T-helper 1 cell (primary cell): ENCODE measurements around the gene BNIP1.

Source experiments
- DNase-seq, 5 donors: peaks; one replicate each; pipeline ENCODE4 v3.0.0-alpha.2; 2012 to 2020

The BNIP1 gene

DNA sequence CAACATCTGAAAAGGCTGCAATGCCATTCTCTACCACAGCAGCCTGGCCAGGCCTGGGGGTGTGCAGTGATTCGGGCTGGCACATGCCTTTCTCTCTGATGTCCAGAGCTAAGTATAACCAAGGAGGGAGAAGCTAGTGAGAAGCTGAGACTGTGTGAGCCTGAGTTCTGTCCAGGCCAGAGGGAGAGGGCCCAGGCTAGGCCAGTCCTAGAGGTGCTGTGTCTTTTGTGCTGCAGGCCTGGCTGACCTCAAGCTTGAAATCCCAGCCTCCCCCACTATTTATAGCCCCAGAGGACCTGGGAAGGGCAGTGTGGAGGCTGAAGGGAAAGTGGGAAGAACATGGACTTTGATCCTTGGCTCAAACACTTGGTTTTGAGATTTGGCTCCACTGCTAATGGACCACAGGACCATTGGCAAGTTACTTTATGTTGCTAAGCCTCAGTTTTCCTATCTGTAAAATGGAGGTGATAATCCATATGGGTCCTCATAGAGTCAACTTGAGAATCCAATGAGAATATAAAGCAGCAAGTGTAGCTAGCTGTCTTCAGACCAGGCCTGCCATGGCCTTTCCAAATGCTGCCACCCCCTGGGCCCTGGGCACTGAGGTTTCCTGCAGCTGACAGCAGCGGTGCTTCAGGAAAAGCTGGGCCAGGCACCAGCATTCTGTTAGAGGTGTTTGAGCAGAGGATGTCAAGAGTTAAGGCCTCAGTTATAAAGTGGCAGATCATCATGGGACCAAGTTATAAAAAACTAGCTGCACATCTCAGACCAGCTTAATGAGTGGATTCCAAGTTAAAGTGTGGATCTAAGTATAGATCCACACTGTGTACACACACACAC, 21.1 kb downstream of the BNIP1 start:
- DNase-seq, result no peak

DNA sequence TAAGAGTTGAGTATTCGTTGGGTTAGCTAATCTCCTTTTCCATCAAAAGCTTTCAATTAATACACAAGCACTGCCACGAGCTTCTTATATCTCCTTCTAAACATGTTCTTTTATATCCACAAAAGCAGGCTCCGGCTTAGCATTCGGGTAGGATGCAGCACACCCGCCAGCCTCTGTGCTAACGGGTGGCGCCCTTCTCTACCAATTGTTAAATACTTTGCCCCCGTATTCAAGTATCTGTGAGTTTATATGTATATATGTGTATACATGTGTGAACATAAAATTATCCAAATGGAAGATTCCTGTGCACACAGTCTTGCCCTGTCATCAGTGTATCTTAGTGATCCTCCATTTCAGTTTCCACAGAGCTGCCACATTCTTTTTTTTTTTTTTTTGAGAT, 27.8 kb downstream of the BNIP1 start:
- DNase-seq, result no peak

DNA sequence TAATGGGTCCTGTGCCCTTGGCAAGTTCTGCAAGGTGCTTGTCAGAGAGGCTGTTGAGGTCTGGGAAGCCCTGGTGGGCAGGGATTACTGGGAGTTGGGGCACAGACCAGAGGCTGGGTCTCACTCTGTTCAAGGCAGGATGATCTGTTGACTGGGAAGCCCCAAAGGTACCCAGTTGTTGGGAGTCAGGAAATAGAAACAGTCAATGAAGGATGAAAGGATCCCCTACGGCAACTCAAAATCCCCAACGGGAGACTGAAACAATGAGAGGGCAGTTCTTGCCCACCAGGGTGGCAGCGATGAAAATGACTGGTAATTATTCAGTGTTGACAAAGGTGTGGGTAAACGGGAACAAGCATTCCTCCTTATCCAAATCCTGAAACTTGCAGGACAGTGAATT, 31.2 kb downstream of the BNIP1 start:
- DNase-seq, result no peak

DNA sequence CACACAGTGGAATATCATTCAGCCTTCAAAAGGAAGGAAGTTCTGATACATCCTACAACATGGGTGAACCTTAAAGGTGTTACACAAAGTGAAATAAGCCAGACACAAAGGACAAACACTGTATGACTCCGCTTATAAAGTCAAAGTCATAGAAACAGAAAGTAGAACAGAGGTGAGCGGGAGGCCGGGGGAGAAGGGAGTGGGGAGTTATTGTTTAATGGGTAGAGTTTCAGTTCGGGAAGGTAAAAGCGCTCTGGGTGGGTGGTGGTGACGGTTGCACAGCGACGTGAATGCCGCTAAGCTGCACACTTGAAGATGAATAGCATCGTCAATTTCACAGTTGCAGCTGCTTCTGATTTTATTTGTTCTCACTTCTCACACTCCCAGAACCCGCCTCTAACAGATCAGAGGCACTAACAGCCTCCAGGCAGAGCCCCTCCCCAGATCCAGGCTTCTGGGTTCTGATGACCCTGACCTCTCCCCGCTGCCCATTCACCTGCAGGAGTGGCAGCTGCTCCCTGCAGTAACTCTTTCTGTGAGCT, 34.1 kb downstream of the BNIP1 start:
- DNase-seq, result peak in 1 of 5 donors; percentile 7

DNA sequence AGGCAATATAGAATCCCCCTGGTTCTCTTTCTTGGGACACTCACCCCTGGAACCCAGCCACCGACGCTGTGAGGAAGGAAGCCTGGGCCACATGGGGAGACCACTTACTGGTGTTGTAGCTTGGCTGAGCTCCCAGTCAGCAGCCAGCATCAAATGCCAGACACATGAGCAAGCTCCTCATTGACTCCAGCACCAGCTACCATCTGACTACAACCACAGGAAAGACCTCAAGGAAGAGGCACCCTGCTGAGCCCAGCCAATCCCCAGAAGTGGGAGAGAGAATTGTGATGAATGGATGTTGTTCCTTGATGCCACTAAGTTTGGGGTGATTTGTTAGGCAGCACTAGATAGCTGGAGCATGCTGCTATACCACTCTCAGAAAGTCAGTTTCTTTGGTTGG, 36.0 kb downstream of the BNIP1 start:
- no peak for DNase-seq

DNA sequence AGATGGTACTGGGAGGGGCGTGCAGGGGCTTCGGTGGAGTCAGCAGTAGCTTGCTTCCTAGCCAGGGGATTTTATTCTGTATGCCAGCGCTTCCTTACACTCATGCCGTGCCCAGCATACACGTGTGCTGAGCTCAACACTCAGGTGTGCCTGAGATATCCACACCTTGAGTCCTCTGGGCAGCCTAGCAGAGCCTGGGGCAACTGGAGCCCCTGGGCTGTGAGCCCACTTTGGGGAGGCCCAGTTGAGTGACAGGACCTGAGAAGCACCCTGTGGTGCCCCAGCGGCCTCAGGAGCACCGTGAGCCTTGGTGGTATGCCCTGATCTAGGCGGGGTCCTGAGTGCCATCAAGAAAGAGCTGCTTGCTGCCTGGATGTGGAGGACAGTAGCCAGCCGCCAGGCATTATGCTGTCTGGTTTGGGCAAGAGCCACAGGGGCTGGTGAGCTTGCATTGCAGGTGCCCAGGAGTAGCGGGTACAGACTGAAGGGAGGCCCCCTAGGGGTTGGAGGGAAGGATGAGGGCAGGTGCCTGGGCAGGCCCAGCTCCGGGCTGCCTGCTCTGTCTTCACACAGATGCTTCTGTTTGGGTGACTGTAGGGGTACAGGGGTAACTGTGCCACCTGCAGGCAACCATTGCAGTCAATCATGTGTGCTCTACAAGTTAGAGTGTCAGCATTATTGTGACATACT, 42.9 kb downstream of the BNIP1 start:
- DNase-seq, result peak in 1 of 5 donors; percentile 8

DNA sequence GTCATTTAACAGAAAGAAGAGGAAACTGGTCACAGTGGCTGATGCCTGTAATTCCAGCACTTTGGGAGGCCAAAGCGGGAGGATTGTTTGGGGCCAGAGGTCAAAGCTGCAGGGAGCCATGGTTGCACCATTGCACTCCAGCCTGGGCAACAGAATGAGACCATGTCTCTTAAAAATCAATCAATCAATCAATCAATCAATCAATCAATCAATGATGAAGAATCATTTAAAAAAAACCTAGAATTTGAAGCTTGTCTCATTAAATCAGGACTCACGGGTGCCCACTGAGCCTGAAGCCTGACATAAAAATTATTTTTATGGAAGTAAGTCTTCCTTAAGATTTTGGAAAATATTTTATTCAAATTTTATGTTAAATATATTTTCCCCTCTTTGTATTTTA, 43.9 kb downstream of the BNIP1 start:
- DNase-seq, result no peak

DNA sequence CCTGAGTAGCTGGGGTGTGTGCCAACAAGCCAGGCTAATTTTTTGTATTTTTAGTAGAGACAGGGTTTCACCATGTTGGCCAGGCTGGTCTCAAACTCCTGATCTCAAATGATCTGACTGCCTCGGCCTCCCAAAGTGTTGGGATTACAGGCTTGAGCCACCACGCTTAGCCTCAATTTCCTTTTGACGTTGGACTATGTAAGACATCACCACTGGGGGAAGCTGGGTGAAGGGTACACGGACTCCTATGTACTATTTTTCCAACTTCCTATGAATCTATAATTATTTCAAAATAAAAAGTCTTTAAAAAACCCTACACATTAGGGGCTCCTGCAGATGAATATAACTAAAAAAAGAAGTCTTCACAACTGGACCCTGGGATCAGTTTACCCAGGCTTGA, 46.7 kb downstream of the BNIP1 start:
- no peak for DNase-seq

DNA sequence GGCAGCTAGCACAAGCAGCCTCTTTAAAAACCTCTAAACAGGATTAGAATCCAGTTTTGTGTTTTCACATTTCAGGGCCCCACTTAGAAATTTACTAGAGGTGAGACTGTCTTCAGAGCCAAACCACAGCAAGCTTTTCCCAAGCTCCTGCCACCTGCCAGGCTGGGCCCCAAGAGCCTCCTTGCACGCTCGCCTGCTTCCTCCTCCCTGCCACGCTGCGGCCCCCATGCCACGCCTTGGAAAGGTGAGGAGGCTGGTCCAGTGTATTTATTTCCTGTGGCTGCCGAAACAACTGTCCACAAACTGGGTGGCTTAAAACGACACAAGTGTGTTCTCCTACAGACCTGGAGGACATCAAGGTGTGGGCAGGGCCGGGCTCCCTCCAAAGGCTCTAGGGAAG, 47.2 kb downstream of the BNIP1 start:
- no peak for DNase-seq

DNA sequence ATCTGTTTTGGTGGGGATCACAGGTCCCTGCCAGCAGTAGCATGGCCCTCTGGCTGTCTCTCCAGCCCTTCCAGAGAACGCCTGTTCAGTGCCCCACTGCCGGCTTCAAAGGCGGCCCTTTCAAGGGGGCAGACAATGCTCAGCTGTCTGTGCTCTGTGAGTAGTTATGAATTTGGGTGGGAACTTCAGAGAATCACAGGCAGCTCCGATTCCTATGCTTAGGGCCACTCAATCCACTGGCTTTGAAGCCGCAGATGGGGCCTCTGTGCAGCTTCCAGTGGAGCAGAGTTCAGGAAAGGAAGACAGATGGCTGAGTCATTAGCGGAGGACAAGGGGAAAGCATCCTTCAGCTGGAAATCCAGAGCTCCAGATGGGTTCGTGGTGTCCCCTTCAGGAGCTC, 48.2 kb downstream of the BNIP1 start:
- DNase-seq, result no peak

DNA sequence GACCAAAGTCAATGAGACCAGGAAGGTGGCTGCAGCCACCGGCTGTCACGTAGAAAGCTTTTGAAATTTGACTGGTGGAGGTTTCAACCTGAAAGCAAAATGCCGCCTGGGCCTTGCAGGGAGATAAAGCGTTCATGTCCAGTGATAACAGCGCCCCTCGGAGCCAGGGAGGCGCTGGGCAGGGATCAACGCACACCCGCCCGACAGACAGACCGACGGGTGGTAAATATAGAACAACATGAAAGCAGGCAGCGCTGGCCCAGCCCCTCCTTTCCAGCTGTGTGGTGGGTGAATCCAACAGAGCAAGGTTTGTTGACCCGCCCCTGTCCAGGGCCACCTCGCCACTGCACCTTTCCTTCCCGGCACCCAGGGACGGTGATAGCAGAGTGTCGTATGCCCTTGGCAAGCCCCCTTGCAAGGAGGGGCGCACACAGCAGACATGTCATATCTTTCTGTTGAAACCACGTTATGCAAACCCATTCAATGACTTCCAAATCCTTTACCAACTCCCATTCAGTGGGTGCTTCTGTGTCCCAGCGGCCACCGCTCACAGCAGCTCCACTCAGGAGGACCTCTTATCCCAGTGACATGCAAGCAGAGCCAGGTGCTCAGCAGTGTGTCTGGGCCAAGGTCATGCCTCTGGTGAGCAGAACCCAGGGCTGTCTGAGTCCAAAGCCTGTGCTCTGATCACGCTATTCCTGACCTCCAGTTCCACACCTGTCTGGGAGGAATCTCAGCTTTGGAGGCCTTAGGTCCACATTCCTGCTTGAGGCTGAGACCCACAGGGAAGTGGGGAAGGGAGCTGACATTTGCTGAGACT, 52.0 kb downstream of the BNIP1 start:
- no peak for DNase-seq

DNA sequence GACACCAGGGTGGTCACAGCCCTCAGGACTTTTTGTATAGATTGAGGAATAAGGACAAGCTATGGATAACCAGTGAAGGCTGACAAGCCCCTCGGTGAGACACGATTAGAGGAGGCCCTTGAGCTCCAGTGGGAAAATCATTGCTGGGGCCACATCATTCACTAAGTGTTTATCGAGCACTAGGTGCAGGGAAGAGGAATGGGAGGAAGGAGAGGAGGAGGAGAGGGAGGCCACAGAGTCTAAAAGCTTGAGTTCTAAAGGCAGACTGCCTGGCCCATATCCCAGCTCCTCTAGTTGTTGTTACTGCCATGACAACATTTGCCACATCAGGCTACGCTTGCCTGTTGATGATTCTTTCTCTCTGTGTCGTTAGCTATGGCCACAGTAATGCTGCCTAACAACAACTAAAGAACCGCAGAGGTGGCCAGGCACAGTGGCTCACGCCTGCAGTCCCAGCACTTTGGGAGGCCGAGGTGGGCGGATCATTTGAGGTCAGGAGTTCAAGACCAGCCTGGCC, 53.1 kb downstream of the BNIP1 start:
- no peak for DNase-seq

DNA sequence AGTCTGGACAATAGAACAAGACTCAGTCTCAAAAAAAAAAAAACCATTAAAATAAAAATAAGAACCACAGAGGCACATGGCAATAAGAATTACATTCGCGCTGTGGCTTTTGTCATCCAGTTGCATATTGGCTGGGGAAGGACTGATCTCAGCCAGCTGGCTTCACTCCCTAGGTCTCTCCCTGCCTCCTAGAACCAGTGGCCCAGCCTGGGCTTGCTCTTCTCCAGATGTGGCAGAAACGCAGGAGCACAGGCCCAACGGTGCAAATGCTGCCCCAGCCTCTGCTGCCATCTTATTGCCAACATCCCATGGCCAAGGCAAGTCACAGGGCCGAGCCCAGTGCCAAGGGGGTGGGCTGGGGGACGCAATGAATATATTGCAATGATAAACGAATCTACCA, 53.7 kb downstream of the BNIP1 start:
- no peak for DNase-seq

DNA sequence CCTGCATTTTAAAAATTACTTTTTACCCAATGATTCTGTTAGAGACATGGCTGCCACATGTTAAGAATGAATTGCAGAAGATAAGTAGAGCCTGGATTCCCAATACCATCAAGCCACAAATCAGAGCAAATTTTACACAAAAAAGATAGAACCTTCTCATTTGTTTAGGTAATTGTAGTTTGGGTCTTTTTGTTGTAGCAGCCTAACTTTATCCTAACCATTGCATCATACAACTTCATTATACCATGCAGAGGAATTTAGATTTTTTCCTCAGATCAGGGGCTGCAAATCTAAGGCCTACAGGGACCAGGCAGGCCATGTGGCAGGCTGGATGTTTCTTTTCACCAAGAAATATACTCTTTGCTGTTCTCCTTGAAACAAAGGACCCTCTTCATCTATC, 56.0 kb downstream of the BNIP1 start:
- no peak for DNase-seq

DNA sequence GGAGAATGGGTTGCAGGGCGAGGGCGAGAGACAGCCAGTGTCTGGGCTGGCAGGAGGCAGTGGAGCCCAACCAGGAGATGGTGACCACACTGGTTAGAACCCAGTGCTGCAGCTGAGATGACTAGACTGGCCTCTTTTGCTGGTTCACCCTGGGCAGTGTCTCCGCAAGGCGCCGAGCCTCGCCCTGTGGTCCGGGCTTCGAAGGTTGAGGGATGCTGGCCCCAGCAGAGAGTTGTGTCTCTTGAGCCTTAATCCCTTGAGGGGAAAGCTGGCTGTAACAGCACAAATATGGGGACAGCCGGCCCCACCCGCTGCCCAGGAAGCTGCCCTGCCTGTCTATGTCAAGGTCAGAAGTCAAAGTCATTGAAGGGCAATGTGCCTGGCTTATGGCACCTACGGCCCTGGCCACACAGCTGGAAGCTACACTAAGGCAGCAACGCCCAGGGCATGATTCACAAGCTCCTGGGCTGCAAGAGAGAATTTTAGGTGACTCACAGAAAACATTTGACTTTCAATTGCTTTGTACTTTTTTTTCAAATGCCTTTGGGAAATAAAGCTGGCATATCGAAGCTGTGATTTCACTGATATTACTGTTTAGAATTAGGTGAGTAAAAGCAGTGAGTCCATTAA, 57.4 kb downstream of the BNIP1 start:
- DNase-seq, result no peak

DNA sequence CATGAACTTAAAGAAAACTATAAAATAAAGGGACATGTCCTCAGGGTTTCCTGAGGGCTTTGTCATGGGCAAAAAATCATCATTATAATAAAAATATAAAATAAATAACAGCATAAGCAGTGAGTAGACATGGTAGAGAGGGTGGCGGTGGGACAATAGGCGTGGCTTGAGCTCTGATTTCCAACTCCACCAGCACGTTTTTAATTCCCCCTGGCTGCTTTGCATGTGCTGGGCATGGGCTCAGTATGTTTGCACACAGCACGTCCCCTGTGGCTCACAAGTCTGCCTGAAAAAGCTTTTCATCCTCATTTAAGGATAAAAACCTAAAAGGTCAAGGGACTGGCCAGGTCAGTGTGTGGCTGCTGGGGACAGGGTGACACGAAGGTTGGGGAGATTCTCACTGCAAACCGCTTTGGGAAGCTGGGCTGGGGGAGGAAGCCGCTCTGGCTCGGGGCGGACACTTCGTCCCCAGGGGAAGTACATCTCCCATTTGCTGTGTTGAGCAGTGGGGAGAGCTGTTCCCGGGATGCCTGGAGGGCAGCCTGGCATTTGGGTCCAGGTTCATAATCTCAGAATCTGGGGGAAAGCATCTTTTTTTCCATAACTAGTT, 58.0 kb downstream of the BNIP1 start:
- no peak for DNase-seq

DNA sequence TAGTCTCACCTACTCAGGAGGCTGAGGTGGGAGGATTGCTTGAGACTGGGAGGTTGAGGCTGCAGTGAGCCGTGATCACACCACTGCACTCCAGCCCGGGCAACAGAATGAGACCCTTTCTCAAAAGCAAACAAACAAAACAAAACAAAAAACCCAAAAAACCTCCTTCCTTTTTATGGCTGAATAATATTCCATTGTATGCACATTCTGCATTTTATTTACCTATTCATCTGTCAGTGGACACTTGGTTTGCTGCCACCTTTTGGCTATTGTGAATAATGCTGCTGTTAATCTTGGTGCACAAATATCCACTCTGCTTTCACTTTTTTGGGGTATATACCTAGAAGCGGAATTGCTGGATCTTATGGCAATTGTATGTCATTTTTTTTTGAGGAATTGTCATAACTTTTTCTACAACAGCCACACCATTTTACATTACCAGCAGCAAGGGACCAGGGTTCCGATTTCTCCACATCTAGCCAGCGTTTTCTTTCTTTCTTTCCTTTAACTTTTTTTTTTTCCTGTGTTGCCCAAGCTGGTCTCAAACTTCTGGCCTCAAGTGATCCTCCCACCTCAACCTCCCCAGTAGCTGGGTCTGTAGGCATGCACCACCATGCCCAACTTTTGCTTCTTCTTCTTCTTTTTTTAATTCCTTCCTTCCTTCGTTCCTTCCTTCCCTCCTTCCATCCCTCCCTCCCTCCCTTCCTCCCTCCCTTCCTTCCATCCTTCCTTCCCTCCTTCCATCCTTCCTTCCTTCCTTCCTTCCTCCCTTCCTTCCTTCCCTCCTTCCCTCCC, 60.1 kb downstream of the BNIP1 start:
- peak in 2 of 5 donors; percentile 13 for DNase-seq

DNA sequence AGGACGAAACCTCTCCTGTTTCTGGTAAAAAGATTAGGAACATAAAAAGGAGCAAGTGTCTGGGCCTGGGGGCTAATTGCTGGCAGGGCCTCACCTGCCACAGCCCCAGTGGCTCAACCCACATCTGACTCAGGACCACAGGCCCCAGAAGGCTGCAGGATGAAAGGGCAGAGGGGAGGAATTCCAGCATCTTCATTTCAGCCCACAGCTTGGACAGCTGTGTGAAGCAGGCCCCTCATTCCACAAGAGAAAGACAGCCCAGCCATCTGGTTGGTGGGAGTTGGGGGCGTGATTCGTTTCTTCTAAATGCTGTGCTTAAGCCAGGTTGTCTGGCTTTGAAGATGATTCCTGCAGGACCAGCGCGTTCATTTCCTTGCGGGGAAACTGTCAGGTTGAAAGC, 61.6 kb downstream of the BNIP1 start:
- DNase-seq, result no peak

DNA sequence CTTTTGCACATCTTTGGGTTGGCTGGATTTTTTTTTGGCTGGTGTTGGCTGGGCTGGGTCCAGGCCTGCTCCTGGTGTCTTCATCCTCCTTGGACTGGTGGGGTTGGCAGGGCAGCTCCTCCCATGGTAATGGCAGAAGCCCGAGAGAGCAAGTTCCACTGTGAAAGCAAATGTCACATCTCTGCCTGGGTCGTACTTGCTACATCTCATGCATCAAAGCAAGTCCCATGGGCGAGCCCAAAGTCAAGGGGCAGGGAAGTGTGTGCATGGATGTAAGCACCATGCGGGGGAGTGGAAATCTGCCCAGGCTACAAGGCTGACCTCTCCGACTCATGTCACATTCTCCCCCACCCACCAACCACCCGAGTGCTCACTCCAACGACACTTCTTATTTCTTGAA, 64.0 kb downstream of the BNIP1 start:
- no peak for DNase-seq

DNA sequence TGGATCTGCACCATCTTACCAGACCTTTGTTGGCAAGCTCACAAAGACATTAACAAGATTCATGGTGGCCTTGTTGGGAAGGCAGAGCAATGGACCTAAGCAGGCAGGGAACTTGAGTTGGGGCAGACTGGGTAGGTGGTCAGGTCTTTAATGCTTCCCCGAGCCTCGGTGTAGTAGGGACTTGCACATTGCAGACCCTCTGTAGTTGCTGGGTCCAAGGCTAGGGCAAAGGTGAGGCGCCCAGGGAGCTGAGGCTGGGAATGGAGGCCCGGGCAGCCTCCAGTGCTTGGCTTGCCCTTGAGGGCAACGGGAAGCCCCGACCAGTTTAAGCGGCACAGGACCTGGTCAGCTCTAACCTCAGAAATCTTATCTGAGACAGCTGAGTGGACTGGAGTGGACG, 66.5 kb downstream of the BNIP1 start:
- DNase-seq, result no peak

DNA sequence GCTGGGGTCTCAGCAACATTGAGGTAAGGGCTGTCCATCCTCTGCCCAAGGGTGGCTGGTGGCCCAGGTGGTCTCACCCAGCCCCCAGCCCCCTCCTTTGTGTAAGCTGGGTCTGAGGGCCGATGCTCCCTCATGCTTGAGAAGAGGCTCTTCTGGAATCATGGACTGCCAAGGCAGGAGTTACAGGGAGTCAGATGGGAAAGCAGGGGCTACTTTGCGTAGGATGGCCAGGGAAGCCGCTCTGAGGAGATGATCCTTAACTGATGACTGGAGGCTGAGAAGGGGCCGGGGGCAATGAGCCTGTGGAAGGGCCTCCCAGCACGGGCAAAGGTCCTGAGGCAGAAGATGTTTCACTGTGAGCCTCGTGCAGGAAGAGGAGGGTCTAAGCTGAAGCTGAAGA, 67.0 kb downstream of the BNIP1 start:
- no peak for DNase-seq
